ENCODE data around the gene CDK17. TPM values are rescaled to one million over a fixed set of nuclear protein-coding genes. Genes with fewer than 3 reads are reported as not detected.
"Not testable (repeated sequence)": the region's sequence is repeated elsewhere in the genome, so short reads cannot be mapped to it uniquely, and the experiment has no call there.

CDK17 gene
- polyA plus RNA-seq, 1 donor: 45.7 TPM

GRCh38 chr12:96395236-96395635 is 5.0 kb downstream of the CDK17 start:
- DNase-seq: no peak

- not testable (repeated sequence) for DNase-seq
Observed at GRCh38 chr12:96393229-96393628, 7.0 kb downstream of the CDK17 start.

GRCh38 chr12:96392397-96392796 is 7.8 kb downstream of the CDK17 start:
- no peak for DNase-seq

- no peak for DNase-seq
Observed at GRCh38 chr12:96387981-96388380, 12.3 kb downstream of the CDK17 start.

- DNase-seq: no peak
Observed at GRCh38 chr12:96386794-96387193, 13.4 kb downstream of the CDK17 start.

GRCh38 chr12:96383991-96384390 is 16.2 kb downstream of the CDK17 start:
- DNase-seq: no peak

GRCh38 chr12:96383371-96383770 is 16.9 kb downstream of the CDK17 start:
- no peak for DNase-seq

GRCh38 chr12:96379743-96380142 is 20.5 kb downstream of the CDK17 start:
- DNase-seq: not testable (repeated sequence)

- no peak for DNase-seq
Observed at GRCh38 chr12:96378319-96378718, 21.9 kb downstream of the CDK17 start.

- DNase-seq: no peak
Observed at GRCh38 chr12:96376865-96377264, 23.4 kb downstream of the CDK17 start.

GRCh38 chr12:96375841-96376604 is 24.2 kb downstream of the CDK17 start:
- no peak for DNase-seq

GRCh38 chr12:96375170-96375569 is 25.1 kb downstream of the CDK17 start:
- DNase-seq: no peak

GRCh38 chr12:96371790-96372699 is 28.2 kb downstream of the CDK17 start:
- DNase-seq: no peak

GRCh38 chr12:96371138-96371789 is 29.0 kb downstream of the CDK17 start:
- no peak for DNase-seq

- no peak for DNase-seq
Observed at GRCh38 chr12:96368687-96369086, 31.6 kb downstream of the CDK17 start.

GRCh38 chr12:96368233-96368632 is 32.0 kb downstream of the CDK17 start:
- DNase-seq: no peak

GRCh38 chr12:96366381-96366654 is 33.9 kb downstream of the CDK17 start:
- DNase-seq: no peak

- no peak for DNase-seq
Observed at GRCh38 chr12:96365604-96366380, 34.4 kb downstream of the CDK17 start.

- no peak for DNase-seq
Observed at GRCh38 chr12:96364092-96364700, 36.0 kb downstream of the CDK17 start.

- no peak for DNase-seq
Observed at GRCh38 chr12:96361074-96361473, 39.2 kb downstream of the CDK17 start.

- no peak for DNase-seq
Observed at GRCh38 chr12:96360550-96360949, 39.7 kb downstream of the CDK17 start.

GRCh38 chr12:96359328-96359727 is 40.9 kb downstream of the CDK17 start:
- DNase-seq: no peak
